ENCODE data around the gene RITA1. TPM values are rescaled to one million over a fixed set of nuclear protein-coding genes. Genes with fewer than 3 reads are reported as not detected.

The RITA1 gene
- total RNA-seq, 3 donors from 2014 or later: 13.0 to 17.0 (median 14.9) TPM

DNA sequence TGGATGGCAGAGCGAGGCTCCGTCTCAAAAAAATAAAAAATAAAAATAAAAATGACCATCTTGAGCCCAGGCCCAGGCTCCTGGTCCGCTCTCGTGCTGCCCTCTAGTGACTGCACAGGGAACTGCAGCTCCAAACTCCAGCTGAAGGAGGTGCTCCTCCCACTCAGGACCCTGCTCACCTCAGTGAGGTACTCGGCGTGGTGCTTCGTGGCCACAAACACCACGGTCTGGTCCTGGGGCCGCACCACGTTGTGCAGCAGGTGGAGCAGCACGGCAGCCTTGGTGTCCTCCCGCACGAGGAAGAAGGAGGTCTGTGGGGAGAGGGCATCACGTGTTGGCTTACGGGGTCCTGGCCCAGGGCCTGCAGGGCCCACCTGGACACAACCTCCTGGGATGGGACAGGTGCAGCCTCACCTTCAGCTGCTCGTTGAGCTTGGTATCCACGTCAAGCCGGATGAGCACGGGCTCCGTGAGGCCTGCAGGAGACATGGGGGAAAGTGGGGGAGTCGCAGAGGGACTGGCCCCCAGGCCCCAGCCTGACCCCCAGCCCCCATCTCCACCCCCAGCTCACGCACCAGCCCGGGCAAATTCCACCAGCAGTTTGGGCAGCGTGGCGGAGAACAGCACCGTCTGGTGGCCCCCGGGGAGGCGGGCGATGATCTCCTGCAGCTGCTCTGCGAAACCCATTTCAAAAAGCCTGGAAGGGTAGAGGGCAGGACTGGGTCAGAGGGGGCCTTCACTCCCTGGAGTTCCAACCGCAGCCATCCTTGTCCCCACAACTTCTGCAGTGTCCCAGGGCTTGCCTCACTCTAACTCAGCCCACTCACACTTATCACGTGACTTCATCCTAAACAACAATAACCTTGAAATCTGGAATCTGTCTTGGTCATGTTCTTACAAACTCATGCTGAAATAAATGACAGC lies 10.8 kb upstream of the RITA1 start:
- no peak overlapping the region for H3K4me3 ChIP-seq
- H3K4me1 ChIP-seq (ENCODE audit: low read depth): no peaks in the 10 kb centered on the region
- no peaks in the 10 kb centered on the region for H3K9me3 ChIP-seq
- TF ChIP-seq CTCF (IDR thresholded peaks at IDR 0.05): peak; percentile 98
- peak; percentile 92 for ATAC-seq
- peak; percentile 66 to 85 (median 83) for DNase-seq
- intact Hi-C loops (cut with DNase I, micrococcal nuclease): loop anchor here (10.0 kb wide), 1 partner anchor 130 kb away; no protein-coding TSS in a partner anchor
- H3K36me3 ChIP-seq (ENCODE audit: low read depth): no peaks in the 10 kb centered on the region

DNA sequence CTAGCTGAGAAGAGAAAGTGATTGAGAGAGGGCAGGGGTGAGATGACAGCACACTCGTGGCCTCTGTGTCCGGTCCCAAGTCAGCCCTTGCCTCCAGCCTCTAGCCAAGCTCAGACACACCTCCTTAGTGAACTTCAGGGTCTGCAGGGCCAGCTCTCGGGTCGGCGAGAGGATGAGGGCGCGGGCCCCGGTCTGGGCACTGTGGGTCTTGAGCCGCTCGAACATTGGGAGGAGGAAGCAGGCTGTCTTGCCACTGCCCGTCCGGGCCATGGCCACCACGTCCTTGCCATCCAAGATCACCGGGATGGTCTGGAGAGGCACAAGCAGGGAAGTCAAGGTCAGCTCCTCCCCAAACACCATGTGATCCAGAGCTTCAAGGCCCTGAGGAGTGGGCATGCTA lies 6.5 kb upstream of the RITA1 start:
- Histone ChIP-seq H3K4me1 (ENCODE audit: low read depth) (peaks cover 8% of the 10 kb centered on the region), H3K4me3 (no peak overlapping the region), H3K9me3 (no peaks in the 10 kb centered on the region), H3K36me3 (ENCODE audit: low read depth) (no peaks in the 10 kb centered on the region)
- ATAC-seq: no peak
- no peak for DNase-seq
- TF ChIP-seq CTCF (IDR thresholded peaks at IDR 0.05): no peak
- intact Hi-C loops (cut with DNase I, micrococcal nuclease): loop anchor here (10.0 kb wide), 1 partner anchor 134 kb away; no protein-coding TSS in a partner anchor

GRCh38 chr12:113180333-113180732 lies 5.2 kb upstream of the RITA1 start:
- intact Hi-C loops (cut with DNase I, micrococcal nuclease): no loop called here
- Histone ChIP-seq H3K4me3 (no peak overlapping the region), H3K4me1 (ENCODE audit: low read depth) (peaks cover 12% of the 10 kb centered on the region), H3K9me3 (no peaks in the 10 kb centered on the region), H3K36me3 (ENCODE audit: low read depth) (no peaks in the 10 kb centered on the region)
- no peak for DNase-seq
- no peak for TF ChIP-seq CTCF (IDR thresholded peaks at IDR 0.05)
- ATAC-seq: no peak

DNA sequence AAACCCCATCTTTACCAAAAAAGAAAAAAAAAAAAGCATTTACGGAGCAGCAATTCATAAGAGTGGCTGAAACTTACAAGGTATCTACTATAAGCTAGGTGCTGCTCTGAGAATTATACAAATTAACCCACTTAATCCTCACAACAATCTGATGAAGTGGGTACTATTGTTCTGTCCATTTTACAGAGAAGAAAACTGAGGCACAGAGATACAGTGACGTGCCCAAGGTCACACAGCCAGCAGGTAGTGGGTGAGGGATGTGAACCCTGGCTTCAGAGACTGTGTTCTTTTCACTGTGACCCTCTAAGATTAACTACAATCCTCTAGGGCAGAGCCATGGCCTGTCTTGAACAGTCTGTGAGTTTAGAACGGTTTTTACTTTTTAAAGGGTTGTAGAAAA lies 3.5 kb upstream of the RITA1 start:
- Histone ChIP-seq H3K9me3 (no peaks in the 10 kb centered on the region), H3K4me1 (ENCODE audit: low read depth) (peaks cover 18% of the 10 kb centered on the region), H3K4me3 (no peak overlapping the region), H3K36me3 (ENCODE audit: low read depth) (no peaks in the 10 kb centered on the region)
- ATAC-seq (no peak), DNase-seq (no peak)
- TF ChIP-seq CTCF (IDR thresholded peaks at IDR 0.05): no peak
- intact Hi-C loops (cut with DNase I, micrococcal nuclease): no loop called here

GRCh38 chr12:113183030-113183589 lies 2.4 kb upstream of the RITA1 start:
- Histone ChIP-seq H3K36me3 (ENCODE audit: low read depth) (no peaks in the 10 kb centered on the region), H3K4me3 (no peak overlapping the region), H3K9me3 (no peaks in the 10 kb centered on the region), H3K4me1 (ENCODE audit: low read depth) (peaks cover 19% of the 10 kb centered on the region)
- DNase-seq (no peak), ATAC-seq (no peak)
- intact Hi-C loops (cut with DNase I, micrococcal nuclease): no loop called here
- TF ChIP-seq CTCF (IDR thresholded peaks at IDR 0.05): no peak
